Suppressor macrophage (primary cell): ENCODE data around the gene THEM5.

Experiments
- DNase-seq, 4 experiments: peaks; one replicate each; pipeline ENCODE4 v3.0.0-alpha.2; 2020 to 2022

The THEM5 gene

GRCh38 chr1:151817353-151817730 lies 36.2 kb downstream of the THEM5 start:
- peak; percentile 52 to 71 (median 58) for DNase-seq

- no peak for DNase-seq
Measured at GRCh38 chr1:151816548-151817352, 36.8 kb downstream of the THEM5 start.

GRCh38 chr1:151815716-151816327 lies 37.7 kb downstream of the THEM5 start:
- DNase-seq = no peak

- DNase-seq = no peak
Measured at GRCh38 chr1:151814971-151815545, 38.5 kb downstream of the THEM5 start.

- DNase-seq = no peak
Measured at GRCh38 chr1:151814426-151814825, 39.1 kb downstream of the THEM5 start.

- DNase-seq = no peak
Measured at GRCh38 chr1:151813271-151813977, 40.1 kb downstream of the THEM5 start.

GRCh38 chr1:151811181-151811580 lies 42.3 kb downstream of the THEM5 start:
- DNase-seq = no peak

GRCh38 chr1:151809985-151810556 lies 43.4 kb downstream of the THEM5 start:
- DNase-seq = no peak

GRCh38 chr1:151809290-151809984 lies 44.1 kb downstream of the THEM5 start:
- no peak for DNase-seq

- DNase-seq = peak; percentile 25 to 54 (median 41)
Measured at GRCh38 chr1:151807766-151808165, 45.7 kb downstream of the THEM5 start.

GRCh38 chr1:151807131-151807530 lies 46.4 kb downstream of the THEM5 start:
- no peak for DNase-seq

- no peak for DNase-seq
Measured at GRCh38 chr1:151806170-151806569, 47.3 kb downstream of the THEM5 start.

- DNase-seq = no peak
Measured at GRCh38 chr1:151805066-151805820, 48.3 kb downstream of the THEM5 start, which contains the start of gene LINGO4. TSS of gene LINGO4 (minus strand) at chr1:151805419. CDS start at chr1:151802704, 2,715 bp downstream.

- no peak for DNase-seq
Measured at GRCh38 chr1:151803915-151804314, 49.6 kb downstream of the THEM5 start.

GRCh38 chr1:151803164-151803563 lies 50.3 kb downstream of the THEM5 start:
- no peak for DNase-seq

GRCh38 chr1:151802372-151802771 lies 51.1 kb downstream of the THEM5 start:
- DNase-seq = no peak

GRCh38 chr1:151801846-151802245 lies 51.7 kb downstream of the THEM5 start:
- no peak for DNase-seq

GRCh38 chr1:151801310-151801820 lies 52.1 kb downstream of the THEM5 start:
- DNase-seq = no peak

GRCh38 chr1:151800830-151801229 lies 52.7 kb downstream of the THEM5 start:
- DNase-seq = no peak

- no peak for DNase-seq
Measured at GRCh38 chr1:151799179-151800022, 54.1 kb downstream of the THEM5 start.
